NCI-H526 (cell line): ENCODE results near the gene MRTFA.
"Not testable (repeated sequence)": the region's sequence is repeated elsewhere in the genome, so short reads cannot be mapped to it uniquely, and the experiment has no call there.

Source experiments
- DNase-seq, 2 experiments: peaks; one replicate each; lab custom pipeline; 2025; lab: John Stamatoyannopoulos, UW

MRTFA gene

GRCh38 chr22:40394607-40395006, 241.9 kb downstream of the MRTFA start:
- DNase-seq, result no peak

DNA sequence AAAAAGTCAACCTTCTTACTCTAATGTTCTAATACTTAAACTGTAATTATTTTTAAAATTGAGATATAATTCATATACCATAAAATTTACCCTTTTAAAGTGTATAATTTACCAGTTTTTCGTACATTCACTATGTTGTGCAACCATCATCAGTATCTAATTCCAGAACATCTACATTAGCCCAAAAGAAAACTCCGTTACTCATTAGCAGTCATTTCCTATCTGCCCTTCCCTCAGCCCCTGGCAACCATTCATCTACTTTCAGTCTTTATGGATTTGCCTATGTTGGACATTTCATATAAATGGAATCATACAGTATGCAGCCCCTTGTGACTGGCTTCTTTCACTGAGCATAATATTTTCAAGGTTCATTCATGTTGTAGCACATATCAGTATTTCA, 243.9 kb downstream of the MRTFA start:
- no peak for DNase-seq

DNA sequence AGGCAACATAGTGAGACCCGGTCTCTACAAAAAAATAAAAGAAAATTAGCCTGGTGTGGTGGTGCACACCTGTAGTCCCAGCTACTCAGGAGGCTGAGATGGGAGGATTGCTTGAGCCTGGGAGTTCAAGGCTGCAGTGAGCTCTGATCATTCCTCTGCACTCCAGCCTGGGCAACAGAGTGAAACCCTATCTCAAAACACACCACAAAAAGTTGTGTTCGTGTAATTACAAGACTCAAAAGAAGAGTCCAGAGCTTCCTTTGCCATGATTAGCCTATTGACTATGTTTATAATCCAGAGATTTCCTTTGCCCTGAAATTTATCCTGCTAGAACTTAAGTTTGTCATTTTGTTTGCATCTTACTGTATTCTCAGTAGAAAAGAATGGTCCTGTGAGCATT, 245.1 kb downstream of the MRTFA start:
- DNase-seq, result no peak

- DNase-seq, result no peak
Measured at GRCh38 chr22:40388231-40388630, 248.3 kb downstream of the MRTFA start.

DNA sequence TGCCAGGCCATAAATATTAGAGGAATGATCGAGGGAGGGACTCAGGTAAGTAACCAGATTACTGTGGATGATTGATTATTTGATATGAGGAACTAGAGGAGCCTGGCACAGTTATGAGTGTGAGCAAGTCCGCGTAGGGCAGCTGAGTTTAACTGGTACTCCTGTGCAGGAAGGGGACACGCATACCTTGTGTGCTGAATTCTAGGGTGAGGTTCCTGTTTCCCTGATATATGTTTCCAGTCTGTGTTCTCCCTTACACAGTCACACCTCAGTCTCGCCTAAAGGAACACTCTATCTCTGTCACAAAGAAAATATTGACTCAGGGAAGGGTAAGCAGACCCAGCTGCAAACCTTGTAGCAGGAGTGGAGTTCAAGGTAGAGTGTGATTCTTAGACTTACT, 248.8 kb downstream of the MRTFA start:
- no peak for DNase-seq

- no peak for DNase-seq
Measured at GRCh38 chr22:40385036-40385782, 251.3 kb downstream of the MRTFA start.

GRCh38 chr22:40383905-40384304, 252.6 kb downstream of the MRTFA start:
- DNase-seq, result no peak

DNA sequence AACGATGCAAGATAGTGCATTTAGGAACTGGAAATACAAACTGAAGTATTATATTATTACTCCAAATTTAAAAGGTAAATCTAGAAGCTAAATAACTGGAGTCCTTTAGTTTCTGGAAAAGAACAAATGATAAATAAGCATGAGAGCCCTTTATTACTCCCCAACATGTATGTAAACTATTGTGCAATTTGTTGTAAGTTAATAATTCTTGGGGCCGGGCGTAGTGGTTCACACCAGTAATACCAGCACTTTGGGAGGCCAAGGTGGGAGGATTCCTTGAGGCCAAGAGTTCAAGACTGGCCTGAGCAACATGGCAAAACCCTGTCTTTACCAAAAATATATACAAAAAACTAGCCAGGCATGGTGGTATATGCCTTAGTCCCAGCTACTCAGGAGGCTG, 255.1 kb downstream of the MRTFA start:
- no peak for DNase-seq

DNA sequence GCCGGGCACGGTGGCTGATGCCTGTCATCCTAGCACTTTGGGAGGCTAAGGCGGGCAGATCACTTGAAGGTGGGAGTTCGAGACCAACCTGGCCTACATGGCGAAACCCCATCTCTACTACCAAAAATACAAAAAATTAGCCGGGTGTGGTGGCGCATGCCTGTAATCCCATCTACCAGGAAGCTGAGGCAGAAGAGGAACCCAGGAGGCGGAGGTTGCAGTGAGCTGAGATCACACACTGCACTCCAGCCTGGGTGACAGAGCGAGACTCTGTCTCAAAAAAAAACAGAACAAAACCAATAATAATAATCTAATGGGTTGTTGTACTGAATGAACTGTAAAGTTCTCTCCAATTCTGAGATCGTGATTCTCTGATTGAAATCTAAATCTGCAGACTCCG, 258.1 kb downstream of the MRTFA start:
- DNase-seq, result not testable (repeated sequence)

DNA sequence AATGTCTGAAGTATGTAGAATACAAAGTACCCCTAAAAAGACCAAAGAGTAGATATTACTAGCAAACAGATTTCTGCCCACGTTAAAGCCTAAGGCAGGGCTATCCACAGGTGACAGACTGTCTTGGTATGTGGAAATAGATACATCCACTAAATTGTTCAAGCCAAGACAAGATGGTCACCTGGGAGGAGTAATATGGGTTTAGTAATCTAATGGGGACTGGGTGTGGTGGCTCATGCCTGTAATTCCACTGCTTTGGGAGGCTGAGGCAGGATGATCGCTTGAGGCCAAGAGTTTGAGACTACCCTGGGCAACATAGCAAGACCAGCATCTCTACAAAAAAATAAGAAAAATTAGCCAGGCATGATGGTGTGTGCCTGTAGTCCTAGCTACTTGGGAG, 258.6 kb downstream of the MRTFA start:
- no peak for DNase-seq

- DNase-seq, result no peak
Measured at GRCh38 chr22:40376149-40376548, 260.4 kb downstream of the MRTFA start.

DNA sequence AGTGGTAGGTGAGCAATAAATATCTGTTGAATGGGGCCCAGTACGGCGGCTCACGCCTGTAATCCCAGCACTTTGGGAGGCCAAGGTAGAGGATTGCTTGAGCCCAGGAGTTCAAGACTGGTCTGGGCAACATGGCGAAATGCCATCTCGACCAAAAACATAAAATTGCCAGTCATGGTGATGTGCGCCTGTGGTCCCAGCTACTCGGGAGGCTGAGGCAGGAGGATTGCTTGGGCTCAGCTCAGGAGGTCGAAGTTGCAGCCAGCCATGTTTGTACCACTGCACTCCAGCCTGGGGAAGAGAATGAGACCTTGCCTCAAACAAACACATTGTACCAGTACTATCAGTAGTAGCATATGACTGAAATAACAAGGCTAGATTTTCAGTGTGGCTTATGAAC, 262.0 kb downstream of the MRTFA start:
- no peak for DNase-seq

DNA sequence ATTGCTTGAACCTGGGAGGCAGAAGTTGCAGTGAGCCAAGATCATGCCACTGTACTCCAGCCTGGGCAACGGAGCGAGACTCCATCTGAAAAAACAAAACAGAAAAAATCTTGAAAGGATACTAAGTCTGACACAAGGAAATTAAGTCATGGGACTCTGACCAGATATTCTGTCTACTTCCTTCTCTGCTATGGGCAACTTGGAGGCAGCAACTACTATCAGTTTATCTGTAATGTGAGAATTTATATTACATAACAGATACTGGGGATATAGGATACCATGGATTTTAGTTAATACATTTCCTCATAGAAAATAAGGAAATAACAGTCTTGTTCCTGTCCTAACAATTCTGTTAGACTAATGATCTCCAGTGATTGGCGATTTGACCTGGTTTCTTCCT, 267.7 kb downstream of the MRTFA start:
- DNase-seq, result no peak

GRCh38 chr22:40368016-40368415, 268.5 kb downstream of the MRTFA start:
- no peak for DNase-seq

DNA sequence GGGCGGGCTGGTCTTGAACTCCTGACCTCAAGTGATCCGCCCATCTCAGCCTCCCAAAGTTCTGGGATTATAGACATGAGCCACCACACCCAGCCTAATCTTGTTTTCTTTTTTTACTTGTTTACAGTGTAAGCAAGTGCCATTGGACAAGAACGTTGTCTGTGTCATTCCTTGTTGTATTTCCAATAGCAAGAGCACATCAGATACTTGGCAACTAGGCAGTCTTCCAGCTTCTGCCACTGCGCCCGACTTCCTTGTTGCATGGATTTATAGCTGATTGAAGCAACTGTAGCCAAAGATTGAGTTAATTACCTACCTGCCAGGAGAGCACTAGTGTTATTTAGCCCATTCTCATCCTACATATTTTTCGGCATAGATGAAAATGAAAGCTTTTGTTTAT, 269.2 kb downstream of the MRTFA start:
- DNase-seq, result no peak

DNA sequence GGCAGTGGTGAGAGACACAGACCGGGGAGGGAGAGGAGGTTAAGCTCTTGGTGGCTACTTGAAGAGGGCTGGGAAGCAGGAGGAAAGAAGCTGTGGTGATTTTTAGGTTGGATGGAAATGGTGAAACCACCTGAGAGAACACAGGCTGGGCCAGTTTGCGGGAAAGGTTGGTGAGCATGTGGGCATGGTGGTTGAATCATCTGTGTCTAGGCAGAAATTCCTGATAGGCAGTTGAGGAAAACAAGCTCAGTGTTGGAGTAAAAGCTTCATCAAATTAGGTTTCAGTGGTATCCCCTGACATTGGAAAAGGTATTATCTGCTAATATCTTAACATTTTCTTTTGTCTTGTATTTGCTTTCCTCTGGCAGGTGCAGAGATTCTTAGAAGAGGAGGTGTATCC, 270.5 kb downstream of the MRTFA start:
- DNase-seq, result no peak

- no peak for DNase-seq
Measured at GRCh38 chr22:40364431-40364830, 272.1 kb downstream of the MRTFA start.

DNA sequence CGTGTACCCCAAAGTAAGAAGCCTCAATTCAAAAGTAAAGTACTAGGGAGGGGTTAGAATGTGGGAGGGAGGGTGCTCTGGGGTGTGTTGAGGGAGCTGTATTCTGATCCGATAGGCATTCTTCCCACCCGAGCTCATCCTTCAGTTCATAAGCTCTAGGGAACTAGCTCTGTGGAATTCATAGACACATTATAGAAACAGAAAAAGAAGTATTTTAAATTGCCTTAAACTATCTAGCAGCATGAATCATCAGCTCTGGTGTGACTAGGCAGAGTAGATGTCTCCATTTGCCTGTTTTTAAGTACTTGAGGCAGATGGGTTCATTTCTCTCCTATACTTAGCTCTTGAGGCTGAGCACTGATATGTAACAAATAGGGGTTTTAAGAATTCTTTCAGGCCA, 273.5 kb downstream of the MRTFA start:
- no peak for DNase-seq

GRCh38 chr22:40361100-40361499, 275.4 kb downstream of the MRTFA start:
- DNase-seq, result no peak
